Measurements from ENCODE around the gene SMIM1.
A peak's percentile ranks its signal among the peaks of the same experiment; 100 is the strongest.

SMIM1 gene

DNA sequence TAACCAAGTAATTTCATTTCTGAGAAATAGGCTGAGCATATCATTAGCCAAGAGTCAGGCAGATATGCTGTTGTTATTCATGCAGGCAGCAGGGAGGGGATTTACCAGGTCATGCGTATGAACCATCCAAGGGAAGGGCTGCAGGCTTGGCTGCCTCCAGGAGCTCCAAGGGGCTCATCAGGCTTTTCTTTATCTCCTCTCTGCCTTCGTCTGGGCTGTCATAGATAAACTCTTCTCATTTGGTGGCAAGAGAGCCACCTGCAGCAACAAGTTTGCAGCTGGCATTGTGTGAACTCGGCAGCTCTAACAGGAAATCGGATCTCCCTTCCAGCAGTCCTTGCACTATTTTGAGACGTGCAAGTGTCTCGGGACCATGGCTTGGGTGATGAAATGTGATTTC lies 12.8 kb upstream of the SMIM1 start:
- DNase-seq, result no peak

DNA sequence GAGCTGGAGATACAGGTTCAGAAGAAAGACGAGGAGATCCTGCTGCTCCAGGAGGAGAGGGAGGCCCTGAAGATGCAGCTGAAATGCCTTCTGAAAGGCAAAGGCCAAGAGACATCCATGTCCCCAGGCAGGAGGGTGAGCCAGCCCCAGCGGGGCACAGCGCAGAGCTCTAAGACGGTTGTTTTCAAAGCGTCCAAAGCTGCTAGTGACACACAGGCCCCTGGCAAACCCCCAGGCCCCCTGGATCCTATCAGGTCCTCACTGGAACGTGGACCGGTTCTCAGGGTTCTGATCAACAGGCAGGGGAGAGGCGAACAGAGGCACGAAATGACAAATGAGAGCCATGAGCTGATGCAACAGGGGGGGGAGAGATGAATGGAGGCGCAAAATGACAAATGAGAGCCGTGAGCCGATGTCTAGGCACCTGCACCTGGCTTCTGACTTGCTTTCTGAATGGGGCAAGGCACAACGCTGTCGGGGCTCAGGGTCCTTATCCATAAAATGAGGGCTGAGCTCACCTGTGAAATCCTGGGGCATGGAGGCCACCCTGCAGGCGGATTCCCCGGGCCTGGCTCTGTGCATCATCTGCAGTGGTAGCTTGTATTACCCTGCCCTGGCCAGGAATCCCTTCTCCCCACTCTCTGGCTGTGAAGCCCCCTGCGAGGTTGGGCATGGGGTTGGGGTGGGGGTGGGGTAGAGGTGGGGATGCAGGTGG lies 11.1 kb upstream of the SMIM1 start:
- DNase-seq, result no peak

DNA sequence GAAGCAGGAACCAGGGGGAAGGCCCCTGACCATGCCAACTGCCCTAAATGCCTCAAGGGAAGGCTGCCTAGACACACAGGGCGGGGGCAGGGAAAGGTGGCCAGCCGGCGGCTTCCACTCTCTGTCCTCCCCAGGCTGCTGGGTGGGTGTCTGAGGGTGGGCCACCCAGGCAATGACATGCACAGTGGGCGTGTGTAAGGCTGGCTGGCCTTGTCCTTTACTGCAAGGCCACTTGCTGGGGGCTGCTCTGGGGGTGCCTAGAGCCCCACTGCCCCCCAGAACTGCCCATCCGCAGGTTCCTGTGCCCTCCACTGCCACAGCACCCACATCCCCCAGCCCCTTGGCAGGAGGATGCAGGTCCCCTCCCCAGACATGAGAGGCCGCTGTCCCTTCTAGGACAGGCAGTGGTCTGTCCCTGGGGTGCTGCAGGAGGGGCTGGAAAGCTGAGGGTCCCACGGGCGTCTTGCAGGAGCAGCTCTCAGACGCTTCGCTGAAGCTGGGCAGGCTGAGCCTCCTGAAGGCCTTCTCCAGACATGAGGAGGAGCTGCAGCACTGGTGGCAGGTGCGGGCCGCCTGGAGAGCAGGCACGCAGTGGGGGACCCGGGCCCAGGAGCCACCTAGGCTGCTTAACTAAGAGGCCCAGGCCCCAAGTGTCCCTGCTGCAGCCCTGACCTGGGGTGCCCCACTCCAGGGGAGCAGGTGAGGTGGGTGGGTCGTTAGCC lies 10.2 kb upstream of the SMIM1 start:
- DNase-seq, result no peak

DNA sequence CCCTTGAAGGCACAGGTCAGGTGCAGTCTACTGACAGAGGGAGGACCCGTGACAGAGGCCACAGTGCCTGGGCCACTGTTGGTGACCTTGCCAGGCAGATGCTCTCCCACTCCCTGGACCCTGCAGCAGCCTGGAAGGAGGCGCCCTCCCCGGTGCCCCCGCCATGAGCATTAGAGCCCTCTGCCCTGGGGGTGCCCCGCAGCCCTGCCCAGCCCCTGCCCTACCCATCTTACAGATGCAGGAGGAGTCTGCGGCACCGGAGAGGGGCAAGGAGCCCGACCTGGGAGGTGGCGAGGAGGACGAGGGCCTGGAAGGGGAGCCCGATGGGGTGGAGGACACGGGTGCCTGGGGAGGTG lies 9.7 kb upstream of the SMIM1 start:
- no peak for DNase-seq

DNA sequence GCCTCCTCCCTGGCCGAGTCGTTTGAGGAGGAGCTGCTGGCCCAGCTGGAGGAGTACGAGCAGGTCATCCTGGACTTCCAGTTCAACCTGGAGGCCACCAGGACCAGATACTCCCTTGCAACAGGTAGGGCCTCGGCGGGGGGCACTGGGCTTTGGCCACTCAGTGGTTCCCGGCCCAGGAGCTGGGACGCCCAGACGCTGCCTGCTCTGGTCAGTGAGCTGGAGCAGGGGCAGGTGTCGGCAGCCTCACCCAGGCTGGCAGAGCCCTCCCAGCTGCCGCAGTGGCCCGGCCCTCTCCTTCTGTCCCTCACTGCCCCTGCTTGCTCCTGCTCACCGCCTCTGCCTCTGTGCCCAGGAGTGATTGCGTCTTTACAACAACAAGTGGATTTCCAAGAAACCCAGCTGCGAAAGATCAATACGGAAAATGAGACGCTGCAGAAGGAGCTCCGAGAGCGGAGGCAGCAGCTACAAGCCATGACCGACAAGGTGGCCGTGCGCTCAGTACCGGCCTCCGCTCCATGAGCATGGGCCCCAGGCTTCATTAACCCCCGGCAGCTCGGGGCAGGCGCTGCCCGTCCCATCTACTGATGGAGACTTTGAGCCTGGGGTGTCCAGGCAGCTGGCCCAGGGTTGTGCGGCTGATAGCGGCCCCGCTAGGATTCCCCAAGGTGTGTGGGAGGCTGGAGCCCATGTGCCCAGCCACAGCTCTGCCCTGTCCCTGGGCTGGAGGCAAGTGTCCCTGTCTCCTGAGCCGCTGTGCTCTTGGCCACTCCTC lies 9.0 kb upstream of the SMIM1 start:
- DNase-seq, result no peak

DNA sequence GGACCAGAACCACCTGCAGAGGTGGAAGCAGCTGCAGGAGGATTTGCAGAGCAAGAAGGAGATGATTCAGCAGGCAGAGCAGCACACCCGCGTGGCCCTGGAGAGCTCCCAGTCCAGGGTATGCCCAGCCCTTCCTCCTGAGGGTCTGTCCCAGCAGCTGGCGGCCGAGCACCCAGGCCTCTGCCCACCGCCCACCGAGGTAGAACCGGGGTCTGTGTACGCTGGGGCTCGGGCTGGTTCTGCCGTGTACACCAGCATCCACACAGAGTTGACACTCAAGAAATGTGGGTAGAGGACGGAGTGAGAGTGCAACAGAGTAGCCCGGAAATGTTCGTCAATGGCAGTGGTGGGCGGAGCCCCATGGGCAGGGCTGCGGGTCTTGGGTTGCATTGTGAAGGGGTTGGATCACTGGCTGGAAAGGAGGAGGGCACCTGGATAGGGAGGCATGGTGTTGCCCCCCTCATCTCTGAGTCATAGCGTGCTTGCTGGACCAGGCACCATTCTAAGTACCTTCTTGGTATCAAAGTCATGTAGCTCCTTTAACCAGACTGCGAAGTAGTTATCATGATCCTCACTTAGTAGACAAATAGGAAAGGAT lies 5.1 kb upstream of the SMIM1 start:
- DNase-seq, result no peak

DNA sequence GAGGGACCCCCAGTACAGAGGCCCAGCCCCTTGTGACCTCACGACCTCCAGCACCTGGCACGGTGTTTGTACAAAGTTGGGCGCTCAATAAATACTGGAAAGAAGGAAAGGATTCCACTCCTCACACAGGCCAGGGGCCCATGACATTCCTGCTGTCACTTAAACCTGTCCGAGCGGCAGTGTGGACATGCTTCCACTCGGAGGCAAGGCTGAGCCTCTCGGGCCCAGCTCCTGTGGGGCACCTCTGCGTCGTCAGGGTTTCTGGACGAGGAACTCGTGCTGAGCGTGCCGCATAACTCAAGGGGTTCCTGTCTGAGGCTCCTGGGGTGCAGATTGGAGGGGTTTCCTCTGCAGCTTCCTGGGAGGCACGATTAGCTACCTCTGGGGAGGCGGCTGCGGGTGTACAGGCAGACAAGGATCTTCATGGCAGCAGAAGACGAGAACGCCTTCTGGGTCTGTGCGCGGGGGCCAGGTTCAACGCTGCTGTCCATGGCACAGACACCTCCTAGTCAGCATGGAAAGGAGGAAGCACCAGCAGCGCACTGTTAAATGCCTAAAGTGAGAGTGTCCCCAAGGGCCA lies 3.6 kb upstream of the SMIM1 start:
- DNase-seq, result no peak

DNA sequence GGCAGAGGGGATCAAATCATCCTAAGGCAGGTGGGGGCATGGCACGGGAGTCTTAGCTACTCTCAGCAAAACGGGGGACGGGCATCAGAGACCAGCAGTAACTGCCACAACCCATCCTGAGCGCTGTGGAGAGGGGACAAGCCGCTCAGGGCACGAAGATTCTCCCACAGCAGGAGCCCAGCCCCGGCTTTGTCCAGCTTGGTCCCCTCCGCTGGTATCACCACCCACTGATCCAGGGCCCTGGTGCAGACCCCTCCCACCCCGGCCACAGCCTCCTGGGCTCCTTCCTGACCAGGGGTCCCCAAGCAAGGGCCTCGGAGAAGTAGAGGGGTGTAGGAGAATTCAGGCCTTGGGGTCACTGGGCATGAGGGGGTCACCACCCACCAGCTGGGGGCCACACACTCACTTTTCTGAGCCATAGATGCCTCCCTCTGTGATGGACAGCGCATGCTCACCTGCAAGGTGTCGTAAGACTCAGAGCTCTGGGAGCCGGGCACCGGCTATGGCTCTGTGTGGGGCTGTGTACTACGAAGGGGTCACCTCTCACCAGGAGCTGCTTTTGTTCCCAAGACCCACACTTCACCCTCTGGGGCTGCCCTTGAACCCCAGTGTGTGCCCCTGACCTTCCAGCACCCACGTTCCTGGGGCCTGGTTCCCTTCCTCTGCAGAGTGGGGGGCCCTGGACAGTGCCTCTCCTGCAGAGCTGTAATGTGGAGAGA lies 2.3 kb upstream of the SMIM1 start:
- no peak for DNase-seq

DNA sequence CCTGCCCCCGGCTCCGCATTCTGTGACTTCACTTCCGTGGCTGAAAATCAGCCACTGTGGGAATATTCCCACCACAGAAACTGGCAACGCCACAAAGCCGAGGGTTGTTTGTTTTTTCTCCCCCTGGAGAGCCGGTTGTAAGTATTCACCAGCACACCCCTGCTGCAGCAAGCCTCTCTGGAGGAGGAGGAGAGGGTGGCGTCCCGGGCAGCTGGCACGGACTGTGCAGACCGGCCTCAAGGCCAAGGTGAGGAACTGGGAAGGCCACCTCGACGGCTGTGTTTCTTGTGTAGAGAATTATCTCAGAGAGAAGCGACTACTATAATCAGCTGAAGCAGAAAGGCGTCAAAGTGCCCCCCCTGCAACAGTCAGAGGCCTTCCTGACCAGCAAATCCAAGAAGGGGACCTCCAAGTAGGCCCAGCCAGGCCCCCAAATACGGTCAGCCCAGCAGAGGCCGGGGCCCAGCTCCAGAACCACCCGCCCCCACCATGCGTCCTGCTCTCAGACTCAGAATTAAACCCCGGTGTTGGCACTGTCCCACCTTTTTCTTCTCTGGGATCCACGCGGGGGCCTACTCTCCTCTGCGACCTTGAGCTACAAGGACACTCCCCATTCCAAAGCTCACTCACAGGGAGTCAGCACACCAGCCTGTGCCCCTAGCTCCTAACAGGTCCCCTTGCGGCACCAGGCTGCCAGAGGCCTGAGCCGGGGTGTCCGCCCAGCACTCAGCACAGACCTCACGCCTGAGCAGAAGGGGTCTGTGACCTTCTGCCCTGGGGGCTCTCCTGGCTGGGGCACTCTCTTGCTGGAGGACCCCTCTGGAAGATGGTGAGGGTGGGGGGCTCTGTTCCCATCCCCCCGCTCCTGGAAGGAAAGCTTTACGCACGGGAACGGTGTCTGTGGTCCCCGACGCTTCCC lies 1.2 kb upstream of the SMIM1 start:
- no peak for DNase-seq

DNA sequence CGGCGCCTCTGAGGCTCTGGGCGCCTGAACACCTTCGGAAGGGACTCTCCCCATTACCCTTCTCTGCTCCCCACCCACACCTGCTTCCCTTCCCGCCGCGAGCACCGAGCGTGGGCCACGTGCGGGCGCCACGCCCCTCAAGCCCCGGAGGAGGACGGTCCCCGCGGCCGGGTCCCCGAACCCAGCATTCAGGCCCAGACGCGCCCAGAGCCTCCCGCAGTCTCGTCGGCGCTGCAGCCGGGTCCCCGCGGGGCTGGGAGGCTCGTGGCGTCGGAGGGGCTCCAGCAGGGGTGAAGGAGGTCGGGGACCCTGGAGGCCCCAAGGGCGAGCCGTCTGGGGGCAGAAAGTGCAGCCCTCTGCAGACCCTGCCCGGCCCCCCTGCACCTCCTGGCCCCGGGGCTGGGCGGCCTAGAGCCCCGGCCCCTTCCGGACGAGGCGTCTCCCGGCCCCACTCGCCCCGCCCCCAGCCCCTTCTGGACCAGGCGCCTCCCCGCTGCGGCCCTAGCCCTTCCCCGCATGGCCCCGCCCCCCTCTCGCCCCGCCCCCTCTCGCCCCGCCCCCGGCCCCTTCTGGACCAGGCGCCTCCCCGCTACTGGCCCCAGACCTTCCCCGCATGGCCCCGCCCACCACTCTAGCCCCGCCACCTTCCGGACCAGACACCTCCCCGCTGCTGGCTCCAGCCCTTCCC lies 378 bp upstream of the SMIM1 start:
- peak; percentile 85 for DNase-seq

DNA sequence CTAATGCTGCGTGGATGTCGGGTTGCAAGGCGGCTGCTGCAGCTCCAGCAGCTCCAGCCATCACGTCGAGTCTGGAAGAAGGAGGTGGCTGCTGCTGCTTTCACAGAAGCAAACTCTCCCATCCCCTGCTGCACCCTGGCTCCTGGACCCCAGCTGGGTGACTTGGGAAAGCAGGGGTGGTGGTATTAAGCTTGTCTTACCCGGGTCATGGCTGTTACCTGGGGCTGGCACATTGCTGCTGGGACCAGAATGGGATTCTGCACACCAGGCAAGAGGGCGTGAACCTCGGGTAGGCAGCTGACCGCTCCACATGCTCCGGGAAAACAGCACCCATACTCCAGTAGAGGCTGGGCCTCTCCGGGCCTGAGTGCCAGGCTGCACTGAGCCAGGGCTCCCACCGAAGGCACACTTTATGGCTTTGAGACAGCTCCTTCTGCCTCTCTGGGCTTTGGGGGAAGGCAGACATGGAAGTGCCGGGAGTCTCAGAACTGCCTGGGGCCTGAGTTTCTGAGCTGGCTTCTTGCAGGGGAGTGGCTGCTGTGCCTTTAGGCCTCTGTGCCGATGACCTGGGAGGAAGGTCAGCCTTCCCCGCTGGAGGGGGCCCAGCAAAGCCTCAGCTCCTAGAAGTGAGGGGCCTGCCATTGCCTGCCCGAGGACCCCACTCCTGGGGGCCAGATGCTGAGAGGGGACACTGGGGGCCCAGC lies 1.2 kb downstream of the SMIM1 start:
- DNase-seq, result no peak

DNA sequence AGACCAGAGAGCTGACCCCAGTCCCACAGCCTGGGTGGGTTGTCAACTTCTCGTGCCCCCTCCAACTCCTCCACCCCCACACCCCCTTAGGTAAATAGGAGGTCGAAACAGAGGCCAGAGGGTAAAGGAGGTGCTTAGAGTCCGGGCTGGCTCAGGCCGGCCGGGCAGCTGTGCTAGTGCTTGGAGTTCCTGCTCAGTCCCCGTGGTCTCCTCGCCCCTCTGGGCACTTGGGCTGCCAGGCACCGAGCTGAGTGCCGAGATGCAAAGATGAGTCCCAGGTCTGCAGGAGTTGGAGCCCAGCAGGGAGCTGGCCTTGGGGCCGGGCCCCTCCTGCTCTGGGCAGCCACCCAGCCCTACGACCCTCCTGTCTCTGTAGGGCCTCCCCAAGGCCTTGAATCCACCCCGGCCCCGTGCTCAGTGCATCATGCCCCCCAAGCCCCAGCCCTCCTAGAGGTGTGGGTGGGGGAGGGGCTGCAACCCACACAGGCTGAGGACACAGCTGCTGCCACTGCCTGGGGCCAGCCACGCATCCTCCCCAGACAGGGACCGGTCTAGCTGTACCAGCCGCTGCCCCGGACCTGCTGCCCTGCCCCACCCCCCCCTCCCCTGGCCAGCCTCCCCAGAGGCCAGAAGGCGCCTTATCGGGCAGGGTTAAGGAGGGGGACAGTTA lies 1.9 kb downstream of the SMIM1 start:
- DNase-seq, result no peak

DNA sequence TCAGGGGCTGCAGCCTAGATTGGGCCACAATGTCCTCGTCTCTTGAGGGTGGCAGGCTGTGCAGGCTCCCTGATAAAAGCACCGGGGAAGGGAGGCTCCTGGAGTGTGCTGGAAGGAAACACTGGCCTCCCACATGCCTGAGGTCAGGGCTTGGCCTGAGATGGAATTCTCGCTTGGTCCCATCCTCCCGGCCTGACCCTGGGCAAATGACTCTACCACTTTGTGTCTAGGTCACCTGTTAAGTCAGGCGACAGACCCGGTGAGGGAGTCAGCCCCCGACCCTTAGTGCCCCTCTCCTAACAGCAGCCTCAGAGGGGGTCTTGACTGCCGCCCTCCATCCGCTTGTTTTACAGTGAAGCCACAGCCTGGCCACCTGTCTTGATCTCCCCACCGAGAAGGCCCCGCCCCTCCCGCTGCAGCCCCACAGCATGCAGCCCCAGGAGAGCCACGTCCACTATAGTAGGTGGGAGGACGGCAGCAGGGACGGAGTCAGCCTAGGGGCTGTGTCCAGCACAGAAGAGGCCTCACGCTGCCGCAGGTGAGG lies 2.5 kb downstream of the SMIM1 start:
- no peak for DNase-seq

DNA sequence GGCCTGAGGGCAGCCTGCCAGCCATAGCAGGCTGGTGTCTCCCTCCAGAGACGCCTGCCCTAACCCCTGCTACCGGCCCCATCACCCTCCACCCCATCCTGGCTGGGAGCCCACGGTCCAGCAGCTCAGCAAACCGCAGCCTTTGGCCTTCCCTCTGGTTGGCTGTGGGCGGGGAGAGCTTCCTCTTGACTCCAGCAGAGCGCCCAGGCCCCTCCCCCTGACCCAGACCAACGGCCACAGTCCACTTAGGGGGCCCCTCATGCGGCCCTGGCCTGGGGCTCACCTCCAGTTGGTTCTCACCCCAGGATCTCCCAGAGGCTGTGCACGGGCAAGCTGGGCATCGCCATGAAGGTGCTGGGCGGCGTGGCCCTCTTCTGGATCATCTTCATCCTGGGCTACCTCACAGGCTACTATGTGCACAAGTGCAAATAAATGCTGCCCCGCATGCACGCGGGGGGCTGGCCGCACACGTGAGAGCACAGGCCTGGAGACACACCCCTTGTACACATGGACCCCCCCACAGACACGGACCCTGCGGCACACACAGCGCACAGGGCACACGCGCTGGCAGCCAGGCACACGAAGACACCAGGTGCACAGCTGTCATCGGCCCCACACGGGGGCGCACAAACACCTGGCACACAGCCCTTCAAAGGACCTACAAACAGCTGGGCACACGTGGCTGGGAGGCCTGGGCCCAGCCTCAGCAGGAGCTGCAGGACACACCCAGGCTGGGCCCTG lies 3.1 kb downstream of the SMIM1 start:
- DNase-seq, result peak; percentile 51

DNA sequence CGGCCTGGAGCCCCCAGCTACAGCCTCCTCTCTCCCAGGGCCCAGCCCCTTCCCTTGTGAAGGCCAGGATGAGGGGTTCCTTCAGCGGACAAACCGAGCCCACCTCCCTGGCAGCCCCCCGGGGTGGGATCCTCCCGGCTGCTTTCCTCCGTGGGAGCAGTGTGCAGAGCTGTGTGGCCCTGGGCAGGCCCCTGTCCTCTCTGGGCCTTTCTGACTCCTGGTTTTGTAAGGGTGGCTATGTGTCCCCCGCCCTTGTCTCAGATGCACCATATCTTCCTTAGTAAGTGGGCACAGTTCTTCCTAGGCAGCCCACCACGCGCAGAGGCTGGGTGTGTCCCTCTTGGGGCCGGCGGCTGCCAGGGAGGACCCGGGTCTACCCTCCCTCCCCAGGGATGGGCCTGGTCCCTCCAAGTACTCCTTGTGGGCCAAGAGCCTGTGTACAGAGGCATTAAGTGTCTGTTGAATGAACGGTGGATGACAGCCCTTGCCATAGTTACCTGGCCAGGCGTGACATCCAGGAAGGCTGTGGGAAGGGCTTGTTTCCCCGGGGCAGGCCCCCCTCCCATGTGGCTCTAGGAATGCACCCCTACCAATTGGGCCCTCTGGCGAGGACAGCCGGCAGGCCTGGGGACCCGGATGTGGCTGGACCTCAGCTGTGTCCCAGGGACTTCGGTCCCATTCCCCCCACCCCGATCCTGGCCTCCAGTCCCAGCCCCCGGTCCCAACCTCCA lies 3.8 kb downstream of the SMIM1 start:
- no peak for DNase-seq

DNA sequence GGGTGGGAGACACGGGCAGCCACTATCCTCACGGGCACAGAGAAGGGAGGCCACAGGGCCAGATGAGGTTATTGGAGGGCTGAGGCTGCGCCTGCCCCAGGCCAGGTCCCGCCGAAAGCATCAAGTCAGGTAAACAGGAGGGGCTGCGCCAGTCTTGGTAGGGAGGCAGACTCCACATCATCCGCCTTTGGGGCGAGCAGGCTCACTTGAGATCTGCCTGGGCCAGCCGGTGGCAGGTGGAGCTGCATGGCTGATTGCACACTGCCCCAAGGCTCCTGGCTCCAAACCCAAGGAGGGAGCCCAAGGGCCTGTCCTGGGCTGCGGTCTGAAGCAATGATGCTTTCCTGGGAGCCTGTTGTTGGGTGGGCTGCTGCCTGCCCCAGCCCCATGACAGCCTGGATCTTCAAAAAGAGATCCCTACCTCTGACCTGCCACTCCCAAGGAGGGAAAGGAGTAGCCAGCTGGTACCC lies 4.6 kb downstream of the SMIM1 start:
- no peak for DNase-seq
